NT2/D1 (cell line): Measurements from ENCODE around the gene MROH9.

Source experiments
- DNase-seq: peaks from one replicate; pipeline ENCODE4 v3.0.0-alpha.2; 2011; ENCODE audit warnings: low read depth, low spot score
- H3K27me3 ChIP-seq: 2 replicates; pipeline ENCODE4 v1.6.0; 2011; ENCODE audit warnings: mild to moderate bottlenecking; ENCODE audit not compliant: insufficient read length, insufficient read depth
- H3K36me3 ChIP-seq: 2 replicates; pipeline ENCODE4 v1.6.1; 2011; ENCODE audit warnings: mild to moderate bottlenecking, low read length, mixed read lengths; ENCODE audit not compliant: insufficient read depth, insufficient read length
- H3K4me1 ChIP-seq: 2 replicates; pipeline ENCODE4 v1.5.1; 2011; ENCODE audit not compliant: insufficient read depth, insufficient read length
- H3K4me3 ChIP-seq: 2 replicates; pipeline ENCODE4 v1.5.1; 2011; ENCODE audit warnings: low read depth; ENCODE audit not compliant: insufficient read length
- H3K9ac ChIP-seq: 2 replicates; pipeline ENCODE4 v1.6.0; 2011; ENCODE audit warnings: low read depth; ENCODE audit not compliant: insufficient read length
- H3K9me3 ChIP-seq: 2 replicates; pipeline ENCODE4 v1.5.1; 2011; ENCODE audit warnings: mild to moderate bottlenecking, low read length; ENCODE audit not compliant: insufficient read depth
- SUZ12 ChIP-seq: IDR thresholded peaks from 2 replicates; pipeline ENCODE4 v1.6.1; 2011; ENCODE audit not compliant: insufficient read length, insufficient read depth; ENCODE audit errors: extremely low read depth
- YY1 ChIP-seq: IDR thresholded peaks from 2 replicates; pipeline ENCODE4 v1.6.1; 2011; ENCODE audit not compliant: insufficient read length, insufficient read depth
- ZNF274 ChIP-seq: IDR thresholded peaks from 2 replicates; pipeline ENCODE4 v1.6.1; 2011; ENCODE audit warnings: mild to moderate bottlenecking, low read depth, low read length

Gene MROH9

GRCh38 chr1:170935231-170935630 lies at the start of gene MROH9:
TSS of gene MROH9 (plus strand) at chr1:170935534. CDS start at chr1:170945557, 10,023 bp downstream.
- no peak for TF ChIP-seq YY1
- no peak for TF ChIP-seq SUZ12
- TF ChIP-seq ZNF274: no peak
- no peaks in the 10 kb centered on the region for H3K36me3 ChIP-seq
- H3K27me3 ChIP-seq: no peaks in the 10 kb centered on the region
- no peaks in the 10 kb centered on the region for H3K4me1 ChIP-seq
- no peak within 1 kb of the TSS for H3K4me3 ChIP-seq
- H3K9me3 ChIP-seq: no peaks in the 10 kb centered on the region
- H3K9ac ChIP-seq: no peak within 1 kb of the TSS
- no peak for DNase-seq

DNA sequence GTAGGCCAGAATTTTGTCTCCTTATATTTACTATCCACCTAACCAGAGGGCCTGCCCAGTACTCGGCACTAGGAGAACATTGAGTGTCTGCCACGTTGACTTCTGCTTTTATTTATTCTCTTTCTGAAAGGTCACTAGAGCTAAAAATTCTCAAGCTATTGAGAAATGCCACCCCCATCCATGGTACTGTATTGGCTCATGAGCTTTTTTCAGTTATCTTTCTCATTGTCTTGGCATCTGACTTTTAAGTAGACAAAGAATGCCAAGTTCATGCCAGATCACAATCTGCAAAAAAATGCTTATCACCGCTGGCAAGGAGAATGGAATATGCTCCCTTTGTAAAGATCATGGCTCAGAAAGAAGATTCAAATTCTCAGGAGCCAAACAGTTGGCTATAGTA lies 49.8 kb upstream of the MROH9 start:
- H3K4me1 ChIP-seq: no peaks in the 10 kb centered on the region
- TF ChIP-seq YY1 (no peak), ZNF274 (no peak), SUZ12 (no peak)
- no peak overlapping the region for H3K4me3 ChIP-seq
- DNase-seq: no peak
- no peaks in the 10 kb centered on the region for H3K27me3 ChIP-seq
- peaks cover 12% of the 10 kb centered on the region for H3K9me3 ChIP-seq
- H3K36me3 ChIP-seq: no peaks in the 10 kb centered on the region
- no peak overlapping the region for H3K9ac ChIP-seq

DNA sequence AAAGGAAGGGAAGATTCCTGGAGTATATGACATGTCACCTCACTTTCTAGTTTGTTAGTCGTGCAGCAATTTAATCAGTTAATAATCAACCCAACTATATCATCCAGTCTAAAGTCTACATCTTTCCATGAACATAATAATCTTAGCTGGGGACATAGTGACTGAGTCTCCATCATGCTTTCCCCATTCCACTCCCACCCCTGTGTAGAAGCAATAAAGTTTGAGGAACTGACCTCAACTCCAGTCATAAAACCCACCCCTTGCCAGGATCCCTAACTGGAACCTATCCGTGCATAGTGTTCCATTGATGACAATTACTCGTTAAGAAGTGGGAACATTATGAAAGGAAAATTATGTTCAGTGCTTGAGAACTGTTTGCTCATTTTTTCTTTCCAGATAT lies 48.9 kb upstream of the MROH9 start:
- no peaks in the 10 kb centered on the region for H3K4me1 ChIP-seq
- TF ChIP-seq YY1 (no peak), ZNF274 (no peak), SUZ12 (no peak)
- DNase-seq: no peak
- H3K9ac ChIP-seq: no peak overlapping the region
- H3K27me3 ChIP-seq: no peaks in the 10 kb centered on the region
- H3K4me3 ChIP-seq: no peak overlapping the region
- peaks cover 12% of the 10 kb centered on the region for H3K9me3 ChIP-seq
- no peaks in the 10 kb centered on the region for H3K36me3 ChIP-seq

- Histone ChIP-seq H3K4me3 (no peak overlapping the region), H3K9ac (no peak overlapping the region), H3K27me3 (no peaks in the 10 kb centered on the region), H3K9me3 (peaks cover 12% of the 10 kb centered on the region), H3K36me3 (no peaks in the 10 kb centered on the region), H3K4me1 (no peaks in the 10 kb centered on the region)
- no peak for DNase-seq
- TF ChIP-seq SUZ12 (no peak), ZNF274 (no peak), YY1 (no peak)
Measured at GRCh38 chr1:170887726-170888125, 47.6 kb upstream of the MROH9 start.

GRCh38 chr1:170891872-170892271 lies 43.5 kb upstream of the MROH9 start:
- no peak overlapping the region for H3K9ac ChIP-seq
- H3K9me3 ChIP-seq: no peaks in the 10 kb centered on the region
- H3K27me3 ChIP-seq: no peaks in the 10 kb centered on the region
- no peaks in the 10 kb centered on the region for H3K4me1 ChIP-seq
- no peaks in the 10 kb centered on the region for H3K36me3 ChIP-seq
- H3K4me3 ChIP-seq: no peak overlapping the region
- no peak for DNase-seq
- no peak for TF ChIP-seq ZNF274
- no peak for TF ChIP-seq SUZ12
- no peak for TF ChIP-seq YY1

DNA sequence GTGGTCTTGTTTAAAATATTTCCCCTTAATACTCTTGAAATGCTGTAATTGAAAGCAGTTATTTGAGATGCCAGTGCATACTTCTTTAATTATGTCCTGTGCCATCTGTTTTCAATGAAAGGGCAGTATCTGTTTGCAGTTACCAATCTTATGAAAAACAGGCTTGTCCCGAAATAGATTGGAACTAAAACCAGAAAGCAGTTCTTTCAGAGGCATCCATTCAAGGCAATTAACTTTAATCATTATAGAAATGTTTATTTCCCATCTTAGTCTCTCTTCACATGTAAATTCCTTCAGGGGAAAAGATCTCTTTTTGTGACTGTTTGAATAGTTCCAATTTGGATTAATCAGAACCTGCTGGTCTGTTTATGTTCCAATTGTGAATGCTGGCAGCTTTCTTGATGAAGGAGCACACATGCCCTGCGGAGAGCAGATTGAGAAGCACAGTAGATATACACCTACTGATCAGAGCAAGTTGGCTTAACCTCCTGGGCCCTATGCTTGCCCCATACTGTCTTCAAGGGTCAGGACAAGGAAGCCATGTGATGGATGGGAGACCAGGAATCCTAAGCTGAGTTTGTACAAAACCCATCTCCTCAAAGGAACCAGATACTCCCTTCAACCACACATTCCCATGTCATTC lies 41.6 kb upstream of the MROH9 start:
- Histone ChIP-seq H3K9ac (no peak overlapping the region), H3K36me3 (no peaks in the 10 kb centered on the region), H3K4me1 (no peaks in the 10 kb centered on the region), H3K4me3 (no peak overlapping the region), H3K27me3 (no peaks in the 10 kb centered on the region), H3K9me3 (no peaks in the 10 kb centered on the region)
- DNase-seq: no peak
- TF ChIP-seq YY1: no peak
- no peak for TF ChIP-seq ZNF274
- no peak for TF ChIP-seq SUZ12

GRCh38 chr1:170903961-170904360 lies 31.4 kb upstream of the MROH9 start:
- DNase-seq: no peak
- no peaks in the 10 kb centered on the region for H3K36me3 ChIP-seq
- H3K4me1 ChIP-seq: no peaks in the 10 kb centered on the region
- H3K27me3 ChIP-seq: no peaks in the 10 kb centered on the region
- no peaks in the 10 kb centered on the region for H3K9me3 ChIP-seq
- no peak for TF ChIP-seq ZNF274
- TF ChIP-seq YY1: no peak
- TF ChIP-seq SUZ12: no peak
- H3K9ac ChIP-seq: no peak overlapping the region
- no peak overlapping the region for H3K4me3 ChIP-seq
